BLaER1 treated with 17β-estradiol and CSF1 and Interleukin-3, amounts not matched to agents 10 nM and 100 nM (cell line): ENCODE measurements around the gene XAB2.

Source experiments
- H3K27ac ChIP-seq, 11 experiments: shearing (Covaris generic); formaldehyde crosslinking; 2 replicates each; pipeline ENCODE4 v1.8.1; 2022
- H3K27me3 ChIP-seq, 11 experiments: shearing (Covaris generic); formaldehyde crosslinking; 2 replicates each; pipeline ENCODE4 v1.8.1; 2022
- H3K36me3 ChIP-seq, 11 experiments: shearing (Covaris generic); formaldehyde crosslinking; 2 replicates each; pipeline ENCODE4 v1.8.1; 2022
- H3K4me1 ChIP-seq, 10 experiments: shearing (Covaris generic); formaldehyde crosslinking; 2 replicates each; pipeline ENCODE4 v1.8.1; 2022
- H3K4me2 ChIP-seq, 11 experiments: shearing (Covaris generic); formaldehyde crosslinking; 2 replicates each; pipeline ENCODE4 v1.8.1; 2022
- H3K4me3 ChIP-seq, 10 experiments: shearing (Covaris generic); formaldehyde crosslinking; 2 replicates each; pipeline ENCODE4 v1.8.1; 2022
- H3K9ac ChIP-seq, 11 experiments: shearing (Covaris generic); formaldehyde crosslinking; 2 replicates each; pipeline ENCODE4 v1.8.1; 2022
- H3K9me3 ChIP-seq, 11 experiments: shearing (Covaris generic); formaldehyde crosslinking; replicated peaks in 1 of 11; 2 replicates each; pipeline ENCODE4 v1.8.1; 2022
- H4K20me1 ChIP-seq, 11 experiments: shearing (Covaris generic); formaldehyde crosslinking; 2 replicates each; pipeline ENCODE4 v1.8.1; 2022
- Cebpa-rat ChIP-seq, 11 experiments: shearing (Covaris generic); IDR thresholded peaks; 2 replicates each; pipeline ENCODE4 v1.8.1; 2022

The XAB2 gene

DNA sequence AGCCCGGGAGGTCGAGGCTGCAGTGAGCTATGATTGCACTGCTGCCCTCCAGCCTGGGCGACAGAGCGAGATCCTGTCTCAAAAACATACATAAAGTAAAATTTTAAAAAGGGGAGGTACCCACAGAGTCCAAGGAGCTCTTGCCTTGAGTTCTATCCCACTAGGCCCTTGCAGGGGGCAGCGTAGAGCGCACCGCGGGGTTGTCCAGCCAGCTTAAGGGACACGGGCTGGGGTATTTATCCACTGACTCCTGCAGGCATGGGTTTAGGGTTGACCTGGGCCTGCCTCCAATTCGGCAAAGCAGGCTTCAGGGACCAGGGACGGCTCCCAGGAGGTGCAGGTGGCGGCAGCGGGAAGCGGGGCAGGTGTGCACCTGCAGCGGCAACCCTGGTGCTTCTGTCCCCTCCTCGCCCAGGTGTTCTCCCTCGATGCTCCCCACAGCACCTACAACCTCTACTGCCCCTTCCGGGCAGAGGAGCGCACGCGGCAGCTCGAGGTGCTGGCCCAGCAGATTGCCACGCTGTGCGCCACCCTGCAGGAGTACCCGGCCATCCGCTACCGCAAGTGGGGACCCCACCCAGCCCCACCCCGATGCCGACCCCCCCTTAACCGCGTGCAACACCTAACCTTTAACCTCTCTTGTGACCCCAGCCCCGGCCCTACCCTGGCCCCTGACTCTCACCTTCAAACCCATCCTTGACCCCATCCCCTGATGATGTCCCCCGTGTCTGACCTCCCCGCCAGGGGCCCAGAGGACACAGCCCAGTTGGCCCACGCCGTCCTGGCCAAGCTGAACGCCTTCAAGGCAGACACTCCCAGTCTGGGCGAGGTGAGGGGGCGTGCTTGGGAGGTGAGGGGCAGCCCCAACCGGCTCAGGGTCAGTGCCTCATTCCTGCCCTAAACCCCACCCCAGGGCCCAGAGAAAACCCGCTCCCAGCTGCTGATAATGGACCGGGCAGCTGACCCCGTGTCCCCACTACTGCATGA lies 12.2 kb upstream of the XAB2 start:
- Histone ChIP-seq H3K27me3 (no peaks in the 10 kb centered on the region), H3K4me1 (peaks cover 16 to 57% (median 40%) of the 10 kb centered on the region in 10 experiments), H3K36me3 (peaks cover 10 to 79% (median 48%) of the 10 kb centered on the region in 11 experiments; a peak in 18 of 22 replicates), H3K27ac (no peak overlapping the region), H3K9me3 (peaks cover 0 to 14% (median 0%) of the 10 kb centered on the region in 11 experiments; a peak in 3 of 22 replicates), H3K4me2 (no peak overlapping the region), H3K4me3 (no peak overlapping the region), H3K9ac (no peak overlapping the region), H4K20me1 (peaks cover 0 to 39% (median 6%) of the 10 kb centered on the region in 11 experiments; a peak in 12 of 22 replicates)
- no peak for TF ChIP-seq Cebpa-rat (IDR thresholded peaks at IDR 0.05)

DNA sequence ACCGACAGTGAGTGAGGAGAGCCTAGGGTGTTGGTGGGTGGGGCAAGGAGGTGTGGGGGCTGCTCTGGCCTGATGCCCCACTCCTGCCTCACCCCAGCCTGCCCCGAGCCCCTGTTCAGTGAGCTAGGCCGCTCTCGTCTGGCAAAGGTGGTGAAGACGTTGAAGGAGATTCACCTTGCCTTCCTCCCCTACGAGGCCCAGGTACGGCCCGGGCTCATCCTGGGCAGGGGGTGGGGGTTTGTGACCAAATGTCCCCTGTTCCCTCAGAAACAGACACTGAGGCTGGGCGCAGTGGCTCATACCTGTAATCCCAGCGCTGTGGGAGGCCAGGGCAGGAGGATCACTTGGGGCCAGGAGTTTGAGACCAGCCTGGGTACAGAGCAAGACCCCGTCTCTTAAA lies 11.5 kb upstream of the XAB2 start:
- no peak overlapping the region for H3K27ac ChIP-seq
- no peak for TF ChIP-seq Cebpa-rat (IDR thresholded peaks at IDR 0.05)
- H3K9ac ChIP-seq: no peak overlapping the region
- peaks cover 10 to 71% (median 40%) of the 10 kb centered on the region in 11 experiments; a peak in 18 of 22 replicates for H3K36me3 ChIP-seq
- H3K27me3 ChIP-seq: no peaks in the 10 kb centered on the region
- H3K9me3 ChIP-seq: peaks cover 0 to 14% (median 0%) of the 10 kb centered on the region in 11 experiments; a peak in 3 of 22 replicates
- peaks cover 23 to 57% (median 42%) of the 10 kb centered on the region in 10 experiments for H3K4me1 ChIP-seq
- H3K4me3 ChIP-seq: no peak overlapping the region
- peaks cover 0 to 31% (median 6%) of the 10 kb centered on the region in 11 experiments; a peak in 12 of 22 replicates for H4K20me1 ChIP-seq
- H3K4me2 ChIP-seq: no peak overlapping the region

- Histone ChIP-seq H3K27me3 (no peaks in the 10 kb centered on the region), H3K36me3 (peaks cover 9 to 62% (median 33%) of the 10 kb centered on the region in 11 experiments; a peak in 18 of 22 replicates), H3K9ac (no peak overlapping the region), H3K9me3 (peaks cover 0 to 14% (median 0%) of the 10 kb centered on the region in 11 experiments; a peak in 3 of 22 replicates), H3K4me3 (no peak overlapping the region), H4K20me1 (peaks cover 0 to 31% (median 6%) of the 10 kb centered on the region in 11 experiments; a peak in 12 of 22 replicates), H3K27ac (no peak overlapping the region), H3K4me2 (no peak overlapping the region), H3K4me1 (peaks cover 28 to 57% (median 43%) of the 10 kb centered on the region in 10 experiments)
- TF ChIP-seq Cebpa-rat (IDR thresholded peaks at IDR 0.05): no peak
Observed at GRCh38 chr19:7639863-7640348, 10.6 kb upstream of the XAB2 start.

DNA sequence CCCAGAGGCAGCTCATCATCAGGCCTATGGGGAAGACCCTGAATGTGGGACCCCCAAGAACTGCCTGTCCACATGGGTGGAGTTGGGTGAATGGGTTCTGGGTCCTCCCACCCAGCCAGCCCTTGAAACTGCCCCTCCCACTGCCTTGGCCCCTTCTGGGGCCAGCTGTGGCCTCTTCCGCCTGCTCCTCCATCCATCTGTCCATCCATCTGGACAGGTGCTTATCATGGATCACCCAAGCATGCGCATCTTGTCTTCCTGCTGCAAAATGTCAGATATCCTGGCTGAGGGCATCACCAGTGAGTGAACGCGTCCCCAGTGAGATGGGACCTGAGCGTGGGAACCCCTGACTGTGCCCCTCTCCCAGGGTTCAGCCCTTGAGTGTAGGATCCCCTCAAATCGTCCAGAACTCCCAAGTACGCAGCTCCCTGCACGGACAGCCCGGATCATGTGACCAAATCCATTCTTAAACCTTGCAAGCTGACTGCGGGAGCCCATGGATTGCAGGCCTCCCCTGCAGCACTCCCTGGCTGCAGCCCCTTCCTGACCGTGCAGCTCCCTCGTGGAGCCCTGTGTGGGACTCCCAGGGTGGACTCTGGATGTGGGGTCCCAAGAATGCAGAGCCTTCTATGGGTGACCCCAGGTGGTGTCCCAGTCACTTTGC lies 9.6 kb upstream of the XAB2 start:
- H3K4me2 ChIP-seq: peak overlapping the region in 7 of 11 experiments; percentile 84 to 98 (median 93); a peak in 8 of 22 replicates
- H3K4me1 ChIP-seq: peaks cover 31 to 51% (median 43%) of the 10 kb centered on the region in 10 experiments
- peaks cover 0 to 31% (median 6%) of the 10 kb centered on the region in 11 experiments; a peak in 12 of 22 replicates for H4K20me1 ChIP-seq
- no peak for TF ChIP-seq Cebpa-rat (IDR thresholded peaks at IDR 0.05)
- no peak overlapping the region for H3K27ac ChIP-seq
- no peaks in the 10 kb centered on the region for H3K27me3 ChIP-seq
- peaks cover 0 to 7% (median 0%) of the 10 kb centered on the region in 11 experiments; a peak in 3 of 22 replicates for H3K9me3 ChIP-seq
- peak overlapping the region in 2 of 11 experiments; percentile 11 to 94; a peak in 1 of 22 replicates for H3K9ac ChIP-seq
- H3K4me3 ChIP-seq: peak overlapping the region in 1 of 10 experiments; percentile 83; a peak in 1 of 20 replicates
- peaks cover 0 to 52% (median 25%) of the 10 kb centered on the region in 11 experiments; a peak in 15 of 22 replicates for H3K36me3 ChIP-seq

DNA sequence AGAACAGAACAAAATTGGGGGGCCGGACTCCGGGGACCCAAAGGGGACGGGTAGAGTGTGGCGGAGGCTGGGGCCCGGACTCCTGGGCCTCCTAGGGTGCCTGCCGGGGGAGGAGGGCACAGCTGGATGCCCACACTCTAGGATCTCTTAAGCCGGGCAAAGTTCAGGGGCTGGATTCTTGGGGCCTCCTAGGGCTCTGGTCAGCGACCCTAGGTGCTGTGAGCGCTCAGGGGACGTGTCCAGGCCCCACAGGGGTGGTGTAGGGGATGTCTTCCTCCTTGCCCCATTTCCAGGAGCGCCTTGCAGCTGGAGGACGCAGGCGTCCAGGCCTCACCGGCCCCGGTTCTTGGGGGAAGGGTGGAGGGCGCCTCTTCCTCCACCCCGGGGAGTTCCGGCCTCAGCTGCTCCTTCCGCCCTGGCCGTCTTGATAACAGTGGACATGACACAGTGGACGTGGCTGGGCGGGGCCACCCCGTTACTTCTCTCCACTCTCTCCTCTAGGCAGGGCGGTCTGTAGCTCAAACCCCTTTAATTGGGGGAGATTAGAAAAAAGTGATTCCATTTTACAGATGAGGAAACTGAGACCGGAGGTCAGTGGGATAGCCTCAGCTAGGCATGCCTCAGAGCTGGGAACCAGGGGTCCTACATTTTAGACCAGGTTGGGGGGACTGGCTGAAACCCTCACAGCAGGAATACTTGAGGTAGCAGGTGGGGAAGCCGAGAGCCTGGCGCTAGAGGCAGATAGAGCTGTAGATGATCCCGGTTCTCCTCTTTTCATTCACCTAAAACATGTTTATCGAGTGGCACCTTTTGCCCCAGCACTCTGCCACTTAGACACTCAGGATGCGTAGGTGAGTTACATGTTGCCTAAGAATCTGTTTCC lies 8.3 kb upstream of the XAB2 start:
- H3K27me3 ChIP-seq: no peaks in the 10 kb centered on the region
- peak overlapping the region; percentile 75 to 91 (median 88) for H3K27ac ChIP-seq
- peaks cover 0 to 46% (median 23%) of the 10 kb centered on the region in 11 experiments; a peak in 16 of 22 replicates for H3K36me3 ChIP-seq
- peak overlapping the region; percentile 71 to 97 (median 80) for H3K4me3 ChIP-seq
- H4K20me1 ChIP-seq: peaks cover 0 to 31% (median 6%) of the 10 kb centered on the region in 11 experiments; a peak in 12 of 22 replicates
- no peaks in the 10 kb centered on the region for H3K9me3 ChIP-seq
- H3K9ac ChIP-seq: peak overlapping the region; percentile 83 to 94 (median 90)
- peaks cover 31 to 54% (median 44%) of the 10 kb centered on the region in 10 experiments for H3K4me1 ChIP-seq
- H3K4me2 ChIP-seq: peak overlapping the region; percentile 81 to 98 (median 90)
- no peak for TF ChIP-seq Cebpa-rat (IDR thresholded peaks at IDR 0.05)

- TF ChIP-seq Cebpa-rat (IDR thresholded peaks at IDR 0.05): no peak
- peak within 1 kb of the TSS; percentile 81 to 98 (median 90) for H3K4me2 ChIP-seq
- H3K4me3 ChIP-seq: peak within 1 kb of the TSS; percentile 71 to 97 (median 80)
- no peaks in the 10 kb centered on the region for H3K9me3 ChIP-seq
- H3K27ac ChIP-seq: peak within 1 kb of the TSS; percentile 75 to 91 (median 88)
- H4K20me1 ChIP-seq: peaks cover 0 to 36% (median 11%) of the 10 kb centered on the region in 11 experiments; a peak in 11 of 22 replicates
- no peaks in the 10 kb centered on the region for H3K27me3 ChIP-seq
- peaks cover 8 to 46% (median 24%) of the 10 kb centered on the region in 11 experiments; a peak in 20 of 22 replicates for H3K36me3 ChIP-seq
- H3K4me1 ChIP-seq: peaks cover 31 to 56% (median 44%) of the 10 kb centered on the region in 10 experiments
- peak within 1 kb of the TSS; percentile 83 to 94 (median 90) for H3K9ac ChIP-seq
Observed at GRCh38 chr19:7636691-7637373, 7.5 kb upstream of the XAB2 start, which contains the start of gene STXBP2. Gene STXBP2 (plus strand): TSS chr19:7637110. CDS start chr19:7637150, 40 bp downstream.

- Histone ChIP-seq H3K4me2 (peak overlapping the region; percentile 81 to 96 (median 85)), H3K9ac (peak overlapping the region; percentile 83 to 94 (median 90); a peak in 17 of 22 replicates), H3K27ac (peak overlapping the region in 10 of 11 experiments; percentile 78 to 91 (median 88); a peak in 19 of 22 replicates), H3K4me3 (peak overlapping the region; percentile 71 to 97 (median 80)), H3K36me3 (peaks cover 11 to 46% (median 25%) of the 10 kb centered on the region in 11 experiments; a peak in 20 of 22 replicates), H3K9me3 (no peaks in the 10 kb centered on the region), H3K4me1 (peaks cover 31 to 61% (median 46%) of the 10 kb centered on the region in 10 experiments), H4K20me1 (peaks cover 0 to 33% (median 11%) of the 10 kb centered on the region in 11 experiments; a peak in 11 of 22 replicates), H3K27me3 (no peaks in the 10 kb centered on the region)
- TF ChIP-seq Cebpa-rat (IDR thresholded peaks at IDR 0.05): no peak
Observed at GRCh38 chr19:7636317-7636690, 7.0 kb upstream of the XAB2 start.
